Smooth muscle cell of the coronary artery (primary cell): ENCODE measurements around the gene KRTAP13-4. TPM values are rescaled to one million over a fixed set of nuclear protein-coding genes. Genes with fewer than 3 reads are reported as not detected.

Source experiments
- total RNA-seq: library from RNA; depleted of rRNA; stranded (reverse); fragments of >200 nt; gene quantifications from 2 replicates; pipeline ENCODE4 v1.2.3, GENCODE V29; 2014; ENCODE audit warnings: low replicate concordance

The KRTAP13-4 gene, protein sequence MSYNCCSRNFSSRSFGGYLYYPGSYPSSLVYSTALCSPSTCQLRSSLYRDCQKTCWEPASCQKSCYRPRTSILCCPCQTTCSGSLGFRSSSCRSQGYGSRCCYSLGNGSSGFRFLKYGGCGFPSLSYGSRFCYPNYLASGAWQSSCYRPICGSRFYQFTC
- total RNA-seq = not detected in 2 replicates

DNA sequence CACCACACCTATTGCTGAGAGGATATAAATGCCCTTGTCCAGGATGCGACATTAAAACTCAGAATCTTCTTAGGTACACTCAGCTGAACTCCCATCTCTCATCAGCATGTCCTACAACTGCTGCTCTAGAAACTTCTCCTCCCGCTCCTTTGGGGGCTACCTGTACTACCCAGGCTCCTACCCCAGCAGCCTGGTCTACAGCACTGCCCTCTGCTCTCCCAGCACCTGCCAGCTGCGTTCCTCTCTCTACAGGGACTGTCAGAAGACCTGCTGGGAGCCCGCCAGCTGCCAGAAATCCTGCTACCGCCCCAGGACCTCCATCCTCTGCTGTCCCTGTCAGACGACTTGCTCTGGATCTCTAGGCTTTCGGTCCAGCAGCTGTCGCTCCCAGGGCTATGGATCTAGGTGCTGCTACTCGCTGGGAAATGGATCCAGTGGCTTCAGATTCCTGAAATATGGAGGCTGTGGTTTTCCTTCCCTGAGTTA is at the start of gene KRTAP13-4:
Gene KRTAP13-4 (plus strand): TSS at position 51 of the 486 bp plus-strand sequence. CDS start 56 bp downstream, at position 107.

DNA sequence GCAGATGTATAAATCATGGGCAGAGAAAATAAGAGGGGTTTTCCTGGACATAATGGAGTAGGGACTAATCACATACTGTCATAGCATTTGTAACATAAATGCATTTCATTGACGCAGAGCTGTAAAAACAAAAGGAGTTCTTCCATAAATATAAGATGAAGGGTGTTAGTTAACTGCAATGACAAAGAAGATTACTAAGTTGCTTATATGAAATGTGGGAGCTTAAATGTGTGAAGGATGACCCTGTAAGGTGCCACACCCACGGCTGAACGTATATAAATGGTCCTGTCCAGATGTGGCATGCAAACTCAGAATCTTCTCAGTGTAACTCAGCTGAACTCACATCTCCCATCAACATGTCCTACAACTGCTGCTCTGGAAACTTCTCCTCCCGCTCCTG is 34.3 kb upstream of the KRTAP13-4 start, which contains the start of gene KRTAP13-1:
Gene KRTAP13-1 (plus strand): TSS at position 301 of the 400 bp plus-strand sequence. CDS start 56 bp downstream, at position 357.

DNA sequence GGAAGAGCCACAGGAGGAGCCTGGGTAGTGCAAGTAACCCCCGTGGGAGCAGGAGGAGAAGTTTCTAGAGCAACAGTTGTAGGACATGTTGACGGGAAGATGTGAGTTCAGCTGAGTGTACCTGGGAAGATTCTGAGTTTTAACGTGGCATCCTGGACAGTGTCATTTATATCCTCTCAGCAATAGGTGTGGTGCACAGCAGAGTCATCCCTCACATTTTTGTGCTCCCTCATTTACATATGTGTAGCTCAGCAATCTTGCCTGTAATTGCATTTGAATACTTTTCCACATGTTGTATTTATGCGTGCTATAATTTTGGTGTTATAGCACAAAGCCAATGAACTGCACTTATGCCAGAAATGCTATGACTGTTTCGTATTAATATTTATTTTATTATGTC is 4.2 kb upstream of the KRTAP13-4 start, which contains the start of gene KRTAP13-3:
Gene KRTAP13-3 (minus strand): TSS at position 101 of the 400 bp plus-strand sequence. CDS start 14 bp downstream, at position 87.

DNA sequence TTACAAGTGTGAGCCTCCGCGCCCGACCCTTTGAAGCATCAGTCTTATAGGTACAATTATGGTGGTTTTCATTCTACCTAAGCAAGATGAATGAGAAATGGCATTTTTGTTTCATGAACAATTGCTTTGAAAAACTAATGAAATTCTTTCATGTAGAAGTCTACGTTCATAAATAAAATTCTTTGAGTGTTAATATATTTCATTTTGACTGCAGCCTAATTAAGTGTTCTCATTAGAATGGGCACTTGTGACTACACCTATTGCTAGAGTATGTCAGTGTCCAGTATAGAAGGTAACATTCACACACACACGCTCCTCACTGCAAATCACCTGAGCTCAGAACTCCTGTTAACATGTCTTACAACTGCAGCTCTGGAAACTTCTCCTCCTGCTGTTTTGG is 10.0 kb downstream of the KRTAP13-4 start, which contains the start of gene KRTAP15-1:
Gene KRTAP15-1 (plus strand): TSS at position 301 of the 400 bp plus-strand sequence. CDS start 53 bp downstream, at position 354.

DNA sequence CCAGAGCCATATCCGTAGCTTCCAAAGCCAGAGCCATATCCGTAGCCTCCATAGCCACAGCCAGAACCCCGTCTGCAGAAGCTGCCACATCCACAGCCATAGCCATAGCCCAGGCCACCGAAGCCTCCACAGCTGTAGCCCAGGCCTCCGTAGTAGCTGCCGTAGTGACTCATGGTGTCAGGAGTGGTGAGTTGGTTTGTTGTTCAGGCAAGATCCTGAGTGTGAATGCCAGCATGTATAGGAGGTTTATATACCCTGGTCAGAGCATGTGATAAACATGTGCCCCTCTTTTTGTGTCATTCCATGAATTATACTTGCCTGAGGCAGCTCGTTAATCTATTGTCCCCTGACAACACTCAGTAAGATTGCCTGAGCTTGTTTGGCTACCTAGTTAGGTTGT is 50.1 kb downstream of the KRTAP13-4 start, which contains the start of gene KRTAP19-1:
Gene KRTAP19-1 (minus strand): TSS at position 223 of the 400 bp plus-strand sequence. CDS start 50 bp downstream, at position 173.

Other genes starting within 250 kb of the KRTAP13-4 start
- not detected in 2 replicates for gene CLDN8, start 214.1 kb upstream of the KRTAP13-4 start, total RNA-seq
- not detected in 2 replicates for gene KRTAP24-1, start 147.3 kb upstream of the KRTAP13-4 start, total RNA-seq
- not detected in 2 replicates for gene KRTAP25-1, start 140.7 kb upstream of the KRTAP13-4 start, total RNA-seq
- gene KRTAP26-1, start 109.9 kb upstream of the KRTAP13-4 start, total RNA-seq = not detected in 2 replicates
- gene KRTAP27-1, start 92.5 kb upstream of the KRTAP13-4 start, total RNA-seq = not detected in 2 replicates
- gene KRTAP23-1, start 81.6 kb upstream of the KRTAP13-4 start, total RNA-seq = not detected in 2 replicates
- gene KRTAP13-2, start 57.9 kb upstream of the KRTAP13-4 start, total RNA-seq = not detected in 2 replicates
- not detected in 2 replicates for gene KRTAP13-1, start 34.2 kb upstream of the KRTAP13-4 start, total RNA-seq
- not detected in 2 replicates for gene KRTAP13-3, start 4.3 kb upstream of the KRTAP13-4 start, total RNA-seq
- gene KRTAP15-1, start 10.1 kb downstream of the KRTAP13-4 start, total RNA-seq = not detected in 2 replicates
- not detected in 2 replicates for gene KRTAP19-1, start 50.1 kb downstream of the KRTAP13-4 start, total RNA-seq
- gene KRTAP19-2, start 57.2 kb downstream of the KRTAP13-4 start, total RNA-seq = not detected in 2 replicates
- not detected in 2 replicates for gene KRTAP19-3, start 61.8 kb downstream of the KRTAP13-4 start, total RNA-seq
- gene KRTAP19-4, start 66.9 kb downstream of the KRTAP13-4 start, total RNA-seq = not detected in 2 replicates
- gene KRTAP19-5, start 71.9 kb downstream of the KRTAP13-4 start, total RNA-seq = not detected in 2 replicates
- not detected in 2 replicates for gene KRTAP19-6, start 111.6 kb downstream of the KRTAP13-4 start, total RNA-seq
- gene KRTAP19-7, start 131.1 kb downstream of the KRTAP13-4 start, total RNA-seq = not detected in 2 replicates
- gene KRTAP22-2, start 160.2 kb downstream of the KRTAP13-4 start, total RNA-seq = not detected in 2 replicates
- not detected in 2 replicates for gene KRTAP6-3, start 162.2 kb downstream of the KRTAP13-4 start, total RNA-seq
- gene KRTAP6-2, start 168.7 kb downstream of the KRTAP13-4 start, total RNA-seq = not detected in 2 replicates
- gene KRTAP22-1, start 170.9 kb downstream of the KRTAP13-4 start, total RNA-seq = not detected in 2 replicates
- gene KRTAP6-1, start 183.7 kb downstream of the KRTAP13-4 start, total RNA-seq = not detected in 2 replicates
- not detected in 2 replicates for gene KRTAP20-1, start 186.2 kb downstream of the KRTAP13-4 start, total RNA-seq
- gene KRTAP20-4, start 190.4 kb downstream of the KRTAP13-4 start, total RNA-seq = not detected in 2 replicates
- not detected in 2 replicates for gene KRTAP20-2, start 205.0 kb downstream of the KRTAP13-4 start, total RNA-seq
- not detected in 2 replicates for gene KRTAP20-3, start 212.6 kb downstream of the KRTAP13-4 start, total RNA-seq